Measurements from ENCODE around the gene MFN2.

GRCh38 chr1:12021616-12022015, 41.4 kb downstream of the MFN2 start:
- TF ChIP-seq POLR2A (IDR thresholded peaks at IDR 0.05) (no peak), CTCF (IDR thresholded peaks at IDR 0.05) (no peak)
